ENCODE results near the gene ARPP19. TPM values are rescaled to one million over a fixed set of nuclear protein-coding genes. Genes with fewer than 3 reads are reported as not detected.
"Not testable (repeated sequence)": the region's sequence is repeated elsewhere in the genome, so short reads cannot be mapped to it uniquely, and the experiment has no call there.

Gene ARPP19
- total RNA-seq, 2 experiments from 2014 or later, result 172 to 183 TPM

DNA sequence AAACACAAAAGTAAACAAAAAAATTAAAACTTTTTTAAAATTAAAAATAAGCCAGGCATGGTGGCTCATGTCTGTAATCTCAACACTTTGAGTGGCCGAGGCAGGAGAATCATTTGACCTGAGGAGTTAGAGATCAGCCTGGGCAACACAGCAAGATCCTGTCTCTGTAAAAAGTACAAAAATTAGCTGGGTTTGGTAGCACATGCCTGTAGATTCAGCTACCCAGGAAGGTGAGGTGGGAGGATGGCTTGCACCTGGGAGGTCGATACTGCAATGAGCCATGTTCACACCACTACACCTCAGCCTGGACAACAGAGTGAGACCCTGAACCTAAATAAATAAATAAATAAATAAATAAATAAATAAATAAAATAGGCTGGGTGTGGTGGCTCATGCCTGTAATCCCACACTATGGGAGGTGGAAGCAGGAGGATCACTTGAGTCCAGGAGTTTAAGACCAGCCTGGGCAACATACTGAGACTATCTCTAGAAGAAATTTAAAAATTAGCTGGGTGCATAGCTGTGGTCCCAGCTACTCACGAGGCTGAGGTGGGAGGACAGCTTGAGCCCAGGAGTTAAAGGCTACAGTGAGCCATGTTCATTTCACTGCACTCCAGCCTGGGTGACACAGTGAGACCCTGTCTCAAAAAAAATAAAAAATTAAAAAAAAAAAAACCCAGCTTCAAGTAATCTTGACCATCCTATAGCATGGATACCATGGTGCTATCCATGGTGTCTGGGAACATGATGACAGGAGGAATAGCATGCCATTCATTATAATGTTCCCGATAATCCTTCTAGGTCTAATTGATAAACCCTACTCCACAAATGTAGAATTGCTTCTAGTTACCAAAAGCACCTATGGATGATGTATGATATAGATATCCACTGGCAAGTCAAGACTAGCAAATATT, 44.4 kb downstream of the ARPP19 start:
- Mint-ChIP-seq H3K36me3 (no peaks in the 10 kb centered on the region), H3K4me1 (ENCODE audit: low read depth) (peaks cover 41% of the 10 kb centered on the region), H3K9me3 (no peaks in the 10 kb centered on the region), H3K4me3 (no peak overlapping the region), H3K27me3 (no peaks in the 10 kb centered on the region), H3K27ac (no peak overlapping the region)
- no peak for DNase-seq
- ChIA-PET CTCF (interaction anchor here (1.1 kb wide), 1 partner anchor 13 kb away, joined by 3 read pairs; no protein-coding TSS in a partner anchor), POLR2A (interaction anchor here (0.6 kb wide), 1 partner anchor 193 kb away, joined by 3 read pairs; no protein-coding TSS in a partner anchor)
- intact Hi-C loops (cut with micrococcal nuclease), result no loop called here

DNA sequence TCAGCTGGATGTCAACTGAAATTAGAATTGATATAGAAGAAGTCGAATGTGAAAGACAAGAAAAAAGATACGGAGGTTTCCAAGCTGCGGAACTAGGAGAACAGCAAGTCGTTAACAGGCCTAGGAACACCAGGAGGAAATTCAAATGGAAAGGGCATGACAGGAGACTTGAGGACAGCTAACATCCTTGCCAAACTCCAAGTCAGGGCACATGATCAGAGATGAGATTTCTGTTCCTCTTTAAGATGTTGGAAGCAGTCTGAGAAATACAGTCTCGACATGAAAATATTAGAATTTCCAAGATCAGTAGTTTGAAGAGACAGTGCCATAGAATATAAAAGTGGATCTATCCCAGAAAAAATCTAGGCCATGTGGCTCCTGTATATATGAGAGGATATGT, 45.2 kb downstream of the ARPP19 start:
- Mint-ChIP-seq H3K4me1 (ENCODE audit: low read depth) (peaks cover 45% of the 10 kb centered on the region), H3K27ac (no peak overlapping the region), H3K36me3 (no peaks in the 10 kb centered on the region), H3K4me3 (no peak overlapping the region), H3K27me3 (no peaks in the 10 kb centered on the region), H3K9me3 (no peaks in the 10 kb centered on the region)
- no peak for DNase-seq
- POLR2A ChIA-PET, result no interaction called here
- CTCF ChIA-PET, result interaction anchor here (1.1 kb wide), 1 partner anchor 12 kb away, joined by 3 read pairs; no protein-coding TSS in a partner anchor
- intact Hi-C loops (cut with micrococcal nuclease), result no loop called here

DNA sequence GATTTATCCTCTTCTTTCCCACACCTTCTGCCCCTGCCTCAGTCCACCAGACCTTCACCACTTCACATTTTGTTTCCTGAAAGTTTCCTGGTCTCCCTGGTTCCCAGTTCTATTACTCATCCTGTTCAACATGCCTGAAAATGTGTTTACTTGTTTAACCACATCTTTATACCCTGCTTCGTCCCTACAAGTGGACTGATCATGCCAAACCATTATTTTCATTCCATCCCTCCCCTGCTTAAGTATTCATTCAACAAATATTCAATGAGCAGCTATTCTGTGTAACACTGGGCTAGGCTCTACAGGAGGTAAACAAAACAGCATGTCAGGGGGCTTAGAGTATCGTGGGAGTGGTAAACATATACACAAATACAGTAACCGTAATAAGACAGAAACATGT, 45.6 kb downstream of the ARPP19 start:
- POLR2A ChIA-PET, result no interaction called here
- intact Hi-C loops (cut with micrococcal nuclease), result no loop called here
- H3K27me3 Mint-ChIP-seq, result no peaks in the 10 kb centered on the region
- CTCF ChIA-PET, result interaction anchor here (1.1 kb wide), 1 partner anchor 12 kb away, joined by 3 read pairs; no protein-coding TSS in a partner anchor
- H3K4me1 Mint-ChIP-seq (ENCODE audit: low read depth), result peaks cover 48% of the 10 kb centered on the region
- H3K4me3 Mint-ChIP-seq, result no peak overlapping the region
- no peak overlapping the region for H3K27ac Mint-ChIP-seq
- no peak for DNase-seq
- no peaks in the 10 kb centered on the region for H3K9me3 Mint-ChIP-seq
- H3K36me3 Mint-ChIP-seq, result no peaks in the 10 kb centered on the region

DNA sequence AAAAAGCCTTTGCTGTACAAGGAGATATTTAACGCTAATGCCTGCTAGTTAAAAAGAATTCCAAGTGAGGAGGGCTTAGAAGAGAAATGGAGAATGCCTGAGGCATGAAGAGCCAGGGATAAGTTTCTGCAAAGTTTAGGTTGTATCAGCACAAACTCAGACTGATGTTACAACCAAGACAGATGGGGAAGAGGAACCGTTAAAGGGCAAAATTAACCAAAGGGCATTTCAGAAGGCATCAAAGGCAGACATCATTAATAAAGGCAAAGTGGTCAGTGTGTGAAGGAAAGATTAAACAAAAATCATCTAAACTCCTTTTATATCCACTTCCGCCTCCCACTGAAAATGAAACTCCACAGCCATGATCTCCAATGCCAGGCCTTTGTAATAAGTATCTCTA, 47.1 kb downstream of the ARPP19 start:
- intact Hi-C loops (cut with micrococcal nuclease), result no loop called here
- H3K27me3 Mint-ChIP-seq, result no peaks in the 10 kb centered on the region
- no peaks in the 10 kb centered on the region for H3K36me3 Mint-ChIP-seq
- ChIA-PET CTCF (no interaction called here), POLR2A (no interaction called here)
- H3K4me1 Mint-ChIP-seq (ENCODE audit: low read depth), result peaks cover 34% of the 10 kb centered on the region
- no peak overlapping the region for H3K4me3 Mint-ChIP-seq
- no peaks in the 10 kb centered on the region for H3K9me3 Mint-ChIP-seq
- no peak for DNase-seq
- H3K27ac Mint-ChIP-seq, result no peak overlapping the region

DNA sequence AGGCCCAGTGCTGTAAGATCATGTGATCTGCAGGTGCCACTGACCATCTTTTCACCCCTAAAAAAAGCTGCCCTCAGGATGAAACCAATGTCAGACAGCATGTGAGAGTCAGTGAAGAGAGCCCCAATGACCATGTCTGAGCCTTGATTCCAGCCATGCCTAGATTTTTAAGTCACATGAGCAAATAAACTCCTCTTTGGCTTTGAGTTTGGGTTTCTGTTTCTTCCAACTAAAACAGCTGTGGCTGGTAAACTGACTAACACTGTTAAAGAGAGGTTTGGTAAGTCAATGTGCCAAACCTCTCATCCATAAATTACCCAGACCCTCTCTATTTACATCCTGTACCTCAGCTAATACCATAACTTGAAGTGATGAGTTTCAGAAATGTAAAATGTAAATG, 48.4 kb downstream of the ARPP19 start:
- Mint-ChIP-seq H3K9me3 (no peaks in the 10 kb centered on the region), H3K36me3 (no peaks in the 10 kb centered on the region), H3K4me1 (ENCODE audit: low read depth) (peaks cover 27% of the 10 kb centered on the region), H3K27ac (no peak overlapping the region), H3K27me3 (no peaks in the 10 kb centered on the region), H3K4me3 (no peak overlapping the region)
- ChIA-PET POLR2A (no interaction called here), CTCF (no interaction called here)
- intact Hi-C loops (cut with micrococcal nuclease), result no loop called here
- DNase-seq, result no peak

DNA sequence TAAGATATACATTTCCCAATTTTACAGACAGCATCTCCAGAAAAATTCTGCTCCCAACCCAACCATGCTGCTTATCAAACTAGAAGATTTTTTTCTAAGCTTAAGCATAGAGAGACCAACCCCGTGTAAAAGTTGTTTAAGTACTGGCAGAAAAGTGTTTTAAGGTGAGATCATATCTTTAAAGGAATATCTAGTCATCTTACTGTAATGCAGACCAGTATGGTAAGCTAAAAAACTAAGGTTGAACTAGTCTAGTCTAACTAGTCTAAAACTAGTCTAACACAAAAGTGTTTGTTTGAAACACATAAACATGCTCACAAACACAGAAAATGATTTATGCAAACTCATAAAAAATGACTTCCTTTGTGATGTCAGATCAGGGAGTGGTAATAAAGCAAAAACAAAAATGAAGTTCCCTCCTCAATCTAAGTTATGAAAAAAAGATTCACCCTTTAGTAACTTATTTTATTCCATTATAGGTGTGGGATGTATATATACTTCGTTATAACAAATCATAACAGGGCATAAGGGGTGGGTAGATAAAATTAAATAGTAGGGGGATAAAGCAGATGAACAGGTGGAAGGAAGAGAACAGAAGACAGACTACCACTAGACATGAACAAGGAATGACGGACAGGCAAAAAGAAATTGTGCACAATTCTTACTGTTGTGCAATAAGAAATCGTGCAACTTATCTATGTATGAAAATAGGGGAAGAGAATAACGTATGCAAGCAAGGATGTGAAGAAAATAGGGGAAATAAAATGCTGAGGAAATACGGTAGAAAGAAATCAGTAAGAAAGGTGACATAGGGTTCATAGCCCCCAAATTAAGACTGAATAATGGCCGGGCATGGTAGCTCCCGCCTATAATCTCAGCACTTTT, 50.1 kb downstream of the ARPP19 start:
- H3K4me3 Mint-ChIP-seq, result no peak overlapping the region
- H3K4me1 Mint-ChIP-seq (ENCODE audit: low read depth), result peaks cover 26% of the 10 kb centered on the region
- no peaks in the 10 kb centered on the region for H3K27me3 Mint-ChIP-seq
- ChIA-PET CTCF (no interaction called here), POLR2A (no interaction called here)
- no peaks in the 10 kb centered on the region for H3K36me3 Mint-ChIP-seq
- H3K9me3 Mint-ChIP-seq, result no peaks in the 10 kb centered on the region
- H3K27ac Mint-ChIP-seq, result no peak overlapping the region
- no peak for DNase-seq
- intact Hi-C loops (cut with micrococcal nuclease), result no loop called here

DNA sequence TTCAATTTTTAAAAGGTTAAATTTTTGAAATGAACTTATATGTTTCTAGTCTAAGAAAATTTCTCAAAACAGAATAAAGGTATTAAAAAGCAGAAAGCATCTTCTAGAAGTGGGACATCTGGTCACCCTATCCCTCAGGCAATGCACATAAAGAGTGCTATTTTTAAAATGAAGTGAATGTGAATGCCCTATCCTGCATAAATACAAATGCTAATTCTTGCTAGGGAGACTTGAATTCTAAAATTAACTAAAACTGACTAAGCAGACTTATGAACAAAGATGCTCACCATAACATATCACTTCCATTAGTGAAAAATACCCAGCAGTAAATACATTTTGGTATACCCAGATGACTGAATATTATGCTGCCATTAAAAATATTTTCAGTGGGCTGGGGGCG, 51.8 kb downstream of the ARPP19 start:
- Mint-ChIP-seq H3K4me1 (ENCODE audit: low read depth) (peaks cover 17% of the 10 kb centered on the region), H3K27ac (no peak overlapping the region), H3K4me3 (no peak overlapping the region), H3K36me3 (no peaks in the 10 kb centered on the region), H3K27me3 (no peaks in the 10 kb centered on the region), H3K9me3 (no peaks in the 10 kb centered on the region)
- ChIA-PET CTCF (no interaction called here), POLR2A (no interaction called here)
- intact Hi-C loops (cut with micrococcal nuclease), result no loop called here
- no peak for DNase-seq

DNA sequence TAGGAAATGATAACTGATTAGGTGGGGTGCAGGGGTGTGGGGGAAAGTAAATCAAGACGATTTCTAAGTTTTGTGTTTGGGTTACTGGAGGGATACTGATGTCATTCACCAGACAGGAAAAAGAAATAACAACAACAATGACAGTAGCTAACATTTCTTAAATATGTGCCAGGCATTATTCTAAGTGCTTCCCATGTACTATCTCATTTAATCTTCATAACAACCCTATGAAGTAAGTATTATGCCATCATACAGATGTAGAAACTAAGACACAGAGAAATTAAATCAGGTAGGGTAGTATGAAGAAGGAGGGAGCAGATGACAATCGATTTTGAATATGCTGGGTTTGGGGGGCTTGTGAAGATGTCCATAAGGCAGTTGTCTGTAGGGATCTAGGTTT, 53.5 kb downstream of the ARPP19 start:
- ChIA-PET POLR2A (interaction anchor here (0.6 kb wide), 1 partner anchor 777 kb away, joined by 3 read pairs; no protein-coding TSS in a partner anchor), CTCF (no interaction called here)
- Mint-ChIP-seq H3K4me1 (ENCODE audit: low read depth) (peaks cover 18% of the 10 kb centered on the region), H3K36me3 (no peaks in the 10 kb centered on the region), H3K27ac (no peak overlapping the region), H3K27me3 (no peaks in the 10 kb centered on the region), H3K4me3 (no peak overlapping the region), H3K9me3 (no peaks in the 10 kb centered on the region)
- no peak for DNase-seq
- intact Hi-C loops (cut with micrococcal nuclease), result no loop called here

DNA sequence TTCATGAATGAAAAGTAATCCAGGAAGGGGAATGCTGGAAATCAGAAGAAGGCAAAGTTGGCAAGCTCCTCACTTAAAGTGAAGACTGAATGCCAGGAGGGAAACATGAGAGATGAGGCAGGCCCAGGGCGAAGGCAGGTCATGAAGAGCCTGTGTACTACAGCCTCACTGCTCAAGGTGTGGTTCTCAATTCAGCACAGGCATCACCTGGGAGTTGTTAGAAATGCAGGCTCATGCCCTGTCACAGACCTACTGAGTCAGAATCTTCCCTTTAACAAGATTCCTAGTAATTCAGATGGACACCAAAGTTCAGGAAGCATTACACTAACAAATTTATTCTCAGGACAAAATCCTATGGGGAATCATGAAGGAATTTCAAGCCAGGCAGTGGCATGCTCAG, 54.3 kb downstream of the ARPP19 start:
- no peaks in the 10 kb centered on the region for H3K36me3 Mint-ChIP-seq
- POLR2A ChIA-PET, result no interaction called here
- H3K27ac Mint-ChIP-seq, result no peak overlapping the region

DNA sequence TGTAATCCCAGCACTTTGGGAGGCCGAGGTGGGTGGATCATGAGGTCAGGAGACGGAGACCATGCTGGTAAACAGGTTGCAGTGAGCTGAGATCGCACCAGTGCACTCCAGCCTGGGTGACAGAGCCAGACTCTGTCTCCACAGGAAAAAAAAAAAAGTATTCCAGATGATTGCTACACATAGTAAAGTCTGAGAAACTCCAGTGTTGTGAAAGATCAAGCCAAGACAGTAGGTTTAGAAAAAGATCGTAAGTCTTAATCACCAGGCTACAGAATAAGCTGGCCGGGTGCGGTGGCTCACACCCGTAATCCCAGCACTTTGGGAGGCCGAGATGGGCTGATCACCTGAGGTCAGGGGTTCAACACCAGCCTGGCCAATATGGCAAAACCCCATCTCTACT, 56.0 kb downstream of the ARPP19 start:
- POLR2A ChIA-PET; H3K36me3 Mint-ChIP-seq; DNase-seq; intact Hi-C loops (cut with micrococcal nuclease); CTCF ChIA-PET; H3K27me3 Mint-ChIP-seq; H3K4me3 Mint-ChIP-seq; H3K27ac Mint-ChIP-seq; H3K9me3 Mint-ChIP-seq: not testable (repeated sequence)
- H3K4me1 Mint-ChIP-seq (ENCODE audit: low read depth), result peaks cover 28% of the 10 kb centered on the region

More for the DNA sequence above, 54.3 kb downstream of the ARPP19 start:
- no peaks in the 10 kb centered on the region for H3K27me3 Mint-ChIP-seq
- intact Hi-C loops (cut with micrococcal nuclease), result no loop called here
- DNase-seq, result no peak
- H3K4me3 Mint-ChIP-seq, result no peak overlapping the region
- peaks cover 25% of the 10 kb centered on the region for H3K4me1 Mint-ChIP-seq (ENCODE audit: low read depth)
- H3K9me3 Mint-ChIP-seq, result no peaks in the 10 kb centered on the region
- CTCF ChIA-PET, result interaction anchor here (0.5 kb wide), 1 partner anchor 234 kb away, joined by 3 read pairs; no protein-coding TSS in a partner anchor

DNA sequence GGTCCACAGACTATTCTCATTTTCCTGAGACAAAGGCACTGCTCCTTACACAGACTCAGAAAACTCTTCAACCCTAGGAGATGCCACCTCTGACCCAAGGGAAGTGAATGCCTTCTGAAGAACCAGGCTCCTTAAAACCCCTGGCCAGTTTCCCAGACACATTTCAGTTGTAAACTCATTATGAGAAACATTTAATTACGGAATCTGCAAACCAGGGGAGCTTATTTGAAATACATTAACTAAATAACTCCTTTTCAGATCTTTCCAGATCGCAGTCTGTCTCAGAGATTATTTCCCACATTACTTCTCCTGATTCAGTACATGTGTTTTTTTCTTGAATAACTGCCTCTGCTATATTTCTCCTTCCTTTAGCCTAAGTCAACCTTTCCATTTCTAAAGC, 57.7 kb downstream of the ARPP19 start:
- no peak for DNase-seq
- no peak overlapping the region for H3K4me3 Mint-ChIP-seq
- H3K4me1 Mint-ChIP-seq (ENCODE audit: low read depth), result peaks cover 28% of the 10 kb centered on the region
- no peak overlapping the region for H3K27ac Mint-ChIP-seq
- ChIA-PET POLR2A (interaction anchor here (1.2 kb wide), 1 partner anchor 14 kb away, joined by 3 read pairs; no protein-coding TSS in a partner anchor), CTCF (interaction anchor here (0.6 to 1.3 kb wide), 4 partner anchors 12 to 90 kb away, joined by 3 read pairs; partner anchors contain the start of gene MYO5A)
- no peaks in the 10 kb centered on the region for H3K27me3 Mint-ChIP-seq
- intact Hi-C loops (cut with micrococcal nuclease), result no loop called here
- no peaks in the 10 kb centered on the region for H3K36me3 Mint-ChIP-seq
- H3K9me3 Mint-ChIP-seq, result no peaks in the 10 kb centered on the region

DNA sequence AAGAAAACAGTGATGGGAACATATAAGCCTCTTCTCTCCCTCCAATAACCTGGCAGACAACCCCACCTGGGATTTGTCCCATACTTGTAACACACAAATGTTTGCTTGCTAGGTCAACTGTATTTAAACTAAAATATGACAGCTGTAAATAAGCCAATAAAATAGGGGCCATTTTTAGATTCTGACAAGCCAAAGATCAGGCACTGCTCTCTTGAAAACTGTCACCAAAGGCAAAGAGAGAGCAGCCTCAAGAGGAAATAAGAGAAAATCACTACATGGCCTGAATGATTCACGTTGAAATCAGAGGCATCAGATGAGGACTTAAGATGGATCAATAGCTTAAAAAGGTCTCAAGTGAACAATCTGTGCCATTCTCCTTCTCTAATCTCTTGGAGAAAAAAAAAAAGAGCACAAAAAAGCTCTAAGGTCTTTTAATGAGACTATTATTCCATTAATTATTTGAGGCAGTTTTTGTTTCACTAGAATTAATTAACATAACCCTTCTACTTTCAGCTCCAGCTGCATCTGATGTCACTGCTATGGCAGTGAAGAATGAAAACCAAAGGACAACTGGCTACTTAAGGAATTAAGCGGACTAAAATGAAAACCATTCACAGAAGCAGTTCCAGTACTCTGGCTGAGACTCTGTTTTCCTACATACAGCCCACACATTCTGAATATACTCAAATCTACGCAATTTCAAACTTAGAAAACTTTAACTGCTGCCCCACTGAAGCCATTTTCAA, 59.2 kb downstream of the ARPP19 start:
- H3K27me3 Mint-ChIP-seq, result no peaks in the 10 kb centered on the region
- DNase-seq, result no peak
- no peaks in the 10 kb centered on the region for H3K36me3 Mint-ChIP-seq
- no peaks in the 10 kb centered on the region for H3K9me3 Mint-ChIP-seq
- no peak overlapping the region for H3K27ac Mint-ChIP-seq
- H3K4me1 Mint-ChIP-seq (ENCODE audit: low read depth), result peaks cover 37% of the 10 kb centered on the region
- ChIA-PET CTCF (no interaction called here), POLR2A (interaction anchor here (0.6 kb wide), 1 partner anchor 169 kb away, joined by 3 read pairs; no protein-coding TSS in a partner anchor)
- no peak overlapping the region for H3K4me3 Mint-ChIP-seq
- intact Hi-C loops (cut with micrococcal nuclease), result no loop called here
